GM18502 (cell line): Measurements from ENCODE around the gene EEF2.
"Not testable (repeated sequence)": the region's sequence is repeated elsewhere in the genome, so short reads cannot be mapped to it uniquely, and the experiment has no call there.

Source experiments
- ATAC-seq: cut with Tn5 transposase; IDR thresholded peaks from one replicate; pipeline ENCODE4 v1.9.1; 2021; ENCODE audit warnings: mild to moderate bottlenecking; ENCODE audit not compliant: unreplicated experiment, poor library complexity

EEF2 gene

GRCh38 chr19:4015705-4016402 is 30.6 kb upstream of the EEF2 start:
- ATAC-seq = no peak

DNA sequence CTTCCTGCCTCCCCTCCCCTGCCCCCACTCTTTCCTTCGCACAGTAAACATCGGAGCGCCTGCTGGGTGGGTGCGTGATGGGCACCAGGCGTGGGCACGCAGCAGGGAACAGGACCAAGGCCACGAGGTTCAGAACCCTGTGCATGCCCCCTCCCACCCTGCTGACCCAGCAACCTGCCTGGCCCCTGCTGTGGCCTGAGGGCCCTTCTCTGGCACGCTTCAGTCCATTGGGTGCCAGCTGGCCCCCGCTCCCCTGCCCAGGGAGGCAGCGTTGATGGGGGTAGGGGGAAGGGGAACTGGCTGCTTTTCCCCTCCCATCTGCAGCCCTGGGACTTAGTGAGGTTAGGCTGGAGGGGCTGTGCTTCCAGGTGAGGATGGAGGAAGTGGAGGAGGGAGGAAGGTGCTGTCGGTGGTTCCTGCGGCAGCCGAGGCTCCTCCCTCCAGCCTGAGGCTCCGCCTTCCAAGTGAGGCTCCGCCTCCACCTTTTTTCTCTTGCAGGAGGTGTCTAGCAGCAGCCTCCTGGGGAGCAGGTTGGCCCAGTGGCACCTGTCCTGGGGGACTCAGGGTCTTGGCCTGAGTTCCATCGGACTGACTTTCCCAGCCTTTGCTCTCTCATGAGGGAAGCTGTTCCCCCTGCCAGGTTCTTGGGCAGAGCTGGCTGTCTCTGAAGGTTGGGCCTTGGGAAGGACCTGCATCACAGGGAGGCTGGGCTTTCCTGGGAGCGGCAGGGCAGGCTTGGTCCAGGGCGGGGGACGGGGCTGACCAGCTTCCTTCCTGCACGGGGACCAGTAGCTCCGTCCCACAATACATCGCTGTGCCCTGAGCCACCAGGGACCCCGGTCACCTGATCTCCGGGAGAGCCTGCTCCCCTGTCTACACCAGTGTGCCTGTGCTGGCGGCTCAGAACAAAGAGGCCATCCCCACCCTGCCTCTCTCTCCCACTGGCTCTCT is 29.6 kb upstream of the EEF2 start:
- ATAC-seq = no peak

DNA sequence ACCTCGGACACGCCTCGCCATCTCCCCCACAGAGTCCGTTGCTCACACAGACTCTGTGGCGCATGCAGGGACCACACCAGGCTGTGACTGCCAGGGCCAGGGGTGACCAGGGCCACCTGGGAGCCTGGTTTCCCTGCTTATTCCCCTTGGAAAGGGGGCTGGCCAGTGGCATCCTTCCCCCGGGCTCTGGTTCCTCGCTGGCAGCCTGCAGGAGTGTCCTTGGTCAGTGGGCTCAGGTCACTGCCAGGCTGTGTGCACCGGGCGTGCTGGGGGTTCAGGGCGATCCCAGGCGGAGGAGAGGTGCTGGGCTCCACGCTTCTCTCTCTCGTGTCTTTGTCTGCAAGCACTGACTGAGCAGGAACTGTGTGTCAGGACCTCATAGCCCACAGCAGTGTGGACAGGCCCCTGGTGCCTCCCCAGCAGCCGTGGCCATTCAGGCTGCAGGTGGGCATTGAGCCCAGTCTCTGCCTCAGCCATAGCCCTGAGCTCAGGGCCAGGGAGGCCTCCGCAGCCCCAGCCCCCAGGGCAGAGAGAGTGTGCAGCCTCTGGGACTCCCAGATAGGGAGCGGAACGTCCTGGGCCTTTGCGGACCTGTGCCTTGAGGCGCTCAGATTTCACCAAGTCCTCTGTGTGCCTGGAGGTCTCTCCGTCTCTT is 28.8 kb upstream of the EEF2 start:
- no peak for ATAC-seq

DNA sequence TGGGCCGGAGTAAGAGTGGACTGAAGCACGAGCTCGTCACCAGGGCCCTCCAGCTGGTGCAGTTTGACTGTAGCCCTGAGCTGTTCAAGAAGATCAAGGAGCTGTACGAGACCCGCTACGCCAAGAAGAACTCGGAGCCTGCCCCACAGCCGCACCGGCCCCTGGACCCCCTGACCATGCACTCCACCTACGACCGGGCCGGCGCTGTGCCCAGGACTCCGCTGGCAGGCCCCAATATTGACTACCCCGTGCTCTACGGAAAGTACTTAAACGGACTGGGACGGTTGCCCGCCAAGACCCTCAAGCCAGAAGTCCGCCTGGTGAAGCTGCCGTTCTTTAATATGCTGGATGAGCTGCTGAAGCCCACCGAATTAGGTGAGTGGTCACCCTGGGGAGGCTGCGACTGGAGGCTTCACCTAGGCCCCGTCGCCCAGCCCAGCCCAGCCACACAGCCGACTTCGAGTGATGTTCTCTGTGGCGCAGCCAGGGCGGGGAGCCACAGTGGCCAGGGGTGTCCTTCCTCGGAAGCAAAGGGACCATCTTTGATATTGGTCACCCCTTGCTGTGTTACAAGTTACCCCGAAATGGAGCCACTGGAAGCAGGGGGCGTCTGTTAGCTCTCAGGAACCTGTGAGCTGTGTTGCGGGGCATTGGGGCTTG is 27.8 kb upstream of the EEF2 start:
- no peak for ATAC-seq

GRCh38 chr19:4012092-4012974 is 27.1 kb upstream of the EEF2 start:
- no peak for ATAC-seq

DNA sequence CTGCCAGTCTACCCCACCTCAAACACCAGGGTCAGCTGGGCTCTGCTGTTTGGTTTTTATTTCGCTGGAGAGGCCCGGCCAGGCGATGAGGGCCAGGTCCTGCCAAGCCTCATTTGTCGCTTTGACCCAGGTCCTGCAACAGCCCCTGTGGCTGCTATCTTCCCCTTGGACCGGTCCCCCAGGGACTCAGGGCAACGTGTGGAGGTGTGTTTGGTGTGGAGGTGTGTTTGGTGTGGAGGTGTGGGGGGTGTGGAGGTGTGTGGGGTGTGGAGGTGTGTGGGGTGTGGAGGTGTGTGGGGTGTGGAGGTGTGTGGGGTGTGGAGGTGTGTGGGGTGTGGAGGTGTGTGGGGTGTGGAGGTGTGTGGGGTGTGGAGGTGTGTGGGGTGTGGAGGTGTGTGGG is 26.2 kb upstream of the EEF2 start:
- ATAC-seq = not testable (repeated sequence)

- no peak for ATAC-seq
Measured at GRCh38 chr19:4010808-4011110, 25.5 kb upstream of the EEF2 start.

DNA sequence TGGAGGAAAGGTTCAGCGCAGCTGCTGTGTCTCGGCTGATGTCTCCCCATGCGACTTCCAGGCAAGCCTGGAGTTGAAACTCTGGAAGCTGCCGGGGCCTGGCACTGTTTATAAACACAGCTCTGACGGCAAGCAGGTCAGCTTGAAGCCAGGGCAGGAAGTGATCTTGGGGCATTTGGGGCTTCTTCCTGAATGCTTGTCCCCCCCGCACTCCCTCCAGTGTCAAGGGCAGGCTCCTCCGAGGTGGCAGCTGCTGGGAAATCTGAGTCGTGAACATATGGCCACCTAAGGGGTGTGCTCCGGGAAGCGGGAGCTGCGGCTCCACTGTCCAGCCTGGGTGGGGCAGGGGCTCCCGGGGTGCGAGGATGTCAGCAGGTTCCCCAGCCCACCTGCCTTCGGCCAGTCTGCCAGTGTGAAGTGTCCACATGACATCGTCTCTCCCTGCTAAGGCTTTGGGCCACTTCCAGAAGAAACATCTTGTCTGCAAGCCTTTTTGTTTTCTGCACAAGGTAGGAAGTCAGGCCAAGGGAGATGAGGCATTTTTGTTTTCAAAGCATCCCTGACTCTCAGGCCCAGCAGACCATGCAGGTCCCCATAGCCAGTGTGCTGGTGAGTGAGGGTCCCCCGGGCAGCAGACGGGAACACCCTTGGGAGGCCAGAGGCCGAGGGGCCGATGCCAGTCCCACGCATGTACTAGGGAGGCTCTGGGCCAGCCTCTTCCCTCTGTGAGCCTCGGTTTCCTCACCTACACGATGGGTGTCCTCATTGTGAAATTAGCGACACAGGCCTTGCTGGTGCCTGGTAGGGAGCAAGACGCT is 24.9 kb upstream of the EEF2 start:
- ATAC-seq = no peak

- ATAC-seq = peak; percentile 10
Measured at GRCh38 chr19:4007836-4008539, 22.7 kb upstream of the EEF2 start.

GRCh38 chr19:4007021-4007835 is 22.0 kb upstream of the EEF2 start, which contains the start of gene PIAS4:
PIAS4 (plus strand) TSS chr19:4007736; CDS start chr19:4007761, 25 bp downstream.
- peak; percentile 89 for ATAC-seq

DNA sequence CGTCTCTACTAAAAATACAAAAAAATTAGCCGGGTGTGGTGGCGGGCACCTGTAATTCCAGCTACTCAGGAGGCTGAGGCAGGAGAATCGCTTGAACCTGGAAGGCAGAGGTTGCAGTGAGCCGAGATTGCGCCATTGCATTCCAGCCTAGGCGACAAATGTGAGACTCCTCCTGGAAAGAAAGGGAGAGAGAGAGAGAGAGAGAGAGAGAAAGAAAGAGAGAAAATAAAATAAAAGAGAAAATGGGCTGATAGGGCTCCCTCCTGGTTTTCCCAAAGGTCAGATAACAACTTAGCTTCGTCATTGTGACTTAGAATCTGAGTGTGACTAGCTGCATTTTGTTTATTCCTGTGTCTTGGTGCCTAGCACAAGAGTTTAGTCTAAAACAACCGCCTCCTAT is 20.2 kb upstream of the EEF2 start:
- not testable (repeated sequence) for ATAC-seq

DNA sequence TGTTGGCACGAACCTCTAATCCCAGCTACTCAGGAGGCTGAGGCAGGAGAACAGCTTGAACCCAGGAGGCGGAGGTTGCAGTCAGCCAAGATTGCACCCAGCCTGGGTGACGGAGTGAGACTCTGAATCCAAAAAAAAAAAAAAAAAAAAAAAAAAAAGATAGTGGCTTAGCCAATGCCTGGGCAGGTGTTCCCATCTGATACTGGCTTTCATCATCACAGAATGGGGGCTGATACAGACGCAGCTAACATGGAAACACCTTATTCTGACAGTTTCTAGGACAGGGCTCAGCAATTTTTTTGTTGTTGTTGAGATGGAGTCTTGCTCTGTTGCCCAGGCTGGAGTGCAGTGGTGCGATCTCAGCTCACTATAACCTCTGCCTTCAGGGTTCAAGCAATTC is 15.5 kb upstream of the EEF2 start:
- not testable (repeated sequence) for ATAC-seq

DNA sequence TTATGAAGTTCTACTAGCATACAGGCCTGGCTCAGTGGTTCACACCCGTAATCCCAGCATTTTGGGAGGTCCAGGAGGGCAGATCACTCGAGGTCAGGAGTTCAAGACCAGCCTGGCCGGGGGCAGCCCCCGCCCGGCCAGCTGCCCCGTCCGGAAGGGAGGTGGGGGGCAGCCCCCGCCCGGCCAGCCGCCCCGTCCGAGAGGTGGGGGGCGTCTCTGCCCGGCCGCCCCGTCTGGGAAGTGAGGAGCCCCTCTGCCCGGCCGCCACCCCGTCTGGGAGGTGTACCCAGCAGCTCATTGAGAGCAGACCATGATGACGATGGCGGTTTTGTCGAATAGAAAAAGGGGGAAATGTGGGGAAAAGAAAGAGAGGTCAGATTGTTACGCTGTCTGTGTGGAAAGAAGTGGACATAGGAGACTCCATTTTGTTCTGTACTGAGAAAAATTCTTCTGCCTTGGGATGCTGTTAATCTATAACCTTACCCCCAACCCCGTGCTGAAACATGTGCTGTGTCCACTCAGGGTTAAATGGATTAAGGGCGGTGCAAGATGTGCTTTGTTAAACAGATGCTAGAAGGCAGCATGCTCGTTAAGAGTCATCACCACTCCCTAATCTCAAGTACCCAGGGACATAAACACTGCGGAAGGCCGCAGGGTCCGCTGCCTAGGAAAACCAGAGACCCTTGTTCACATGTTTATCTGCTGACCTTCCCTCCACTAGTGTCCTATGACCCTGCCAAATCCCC is 13.6 kb upstream of the EEF2 start:
- ATAC-seq = not testable (repeated sequence)

- no peak for ATAC-seq
Measured at GRCh38 chr19:3995607-3996006, 10.3 kb upstream of the EEF2 start.

DNA sequence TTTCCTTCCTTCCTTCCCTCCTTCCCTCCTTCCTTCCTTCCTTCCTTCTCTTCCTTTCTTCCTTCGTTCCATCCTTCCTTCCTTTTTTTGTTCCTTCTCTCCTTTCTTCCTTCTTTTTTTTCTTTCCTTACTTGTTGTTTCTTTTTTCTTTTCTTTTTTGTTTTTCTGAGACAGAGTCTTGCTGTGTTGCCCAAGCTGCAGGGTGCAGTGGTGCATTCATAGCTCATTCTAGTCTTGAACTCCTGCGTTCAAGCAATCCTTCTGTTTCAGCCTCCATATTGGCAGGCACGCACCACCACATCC is 5.5 kb upstream of the EEF2 start:
- ATAC-seq = no peak

DNA sequence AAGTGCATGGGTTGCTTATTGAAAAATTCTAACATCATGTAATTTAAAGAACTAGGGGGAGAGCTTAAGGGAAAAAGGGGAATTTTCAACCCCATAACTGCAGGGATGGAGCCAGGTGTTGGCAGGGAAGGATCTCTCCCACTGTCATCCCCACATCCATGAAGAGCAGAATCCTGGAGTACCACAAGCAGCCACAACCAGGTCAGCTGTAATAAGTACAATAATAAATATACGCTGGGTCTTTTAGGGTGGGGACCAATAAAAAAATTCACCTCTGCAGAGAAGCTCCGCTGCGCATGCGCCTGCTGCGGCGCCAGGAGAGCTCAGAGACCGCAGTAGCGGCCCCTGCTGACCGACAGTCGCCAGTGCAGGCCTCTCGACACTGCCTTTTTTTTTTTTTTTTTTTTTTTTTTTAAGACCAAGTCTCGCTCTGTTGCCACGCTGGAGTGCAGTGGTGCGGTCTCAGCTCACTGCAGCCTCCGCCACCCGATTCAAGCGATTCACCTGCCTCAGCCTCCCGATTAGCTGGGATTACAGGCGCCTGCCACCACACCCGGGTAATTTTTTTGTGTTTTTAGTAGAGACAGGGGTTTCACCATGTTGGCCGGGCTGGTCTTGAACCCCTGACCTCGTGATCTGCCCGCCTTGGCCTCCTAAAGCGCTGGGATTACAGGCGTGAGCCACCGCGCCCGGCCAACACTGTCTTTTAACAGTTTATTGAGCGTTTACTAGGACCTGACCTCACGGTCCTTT is 2.5 kb upstream of the EEF2 start:
- no peak for ATAC-seq
